WTC11 (cell line): ENCODE data around the gene STPG4.

Experiments used
- ETV6 ChIP-seq: sonication (generic); formaldehyde crosslinking; IDR thresholded peaks from 2 replicates; pipeline ENCODE4 v1.8.1; 2022; ENCODE audit warnings: mild to moderate bottlenecking, missing genetic modification reagents
- SMAD3 ChIP-seq: sonication (generic); formaldehyde crosslinking; IDR thresholded peaks from 2 replicates; pipeline ENCODE4 v1.8.0; 2022; ENCODE audit warnings: missing genetic modification reagents, mild to moderate bottlenecking, borderline replicate concordance
- ZNF671 ChIP-seq: fragments of 250-450 bp; sonication (Bioruptor Pico); IDR thresholded peaks from 2 replicates; pipeline ENCODE4 v1.8.0; 2021; ENCODE audit warnings: mild to moderate bottlenecking
- TF ChIP-seq, protein P1 (sequence below): fragments of 200-600 bp; IDR thresholded peaks from 2 replicates; pipeline ENCODE4 v1.8.0; 2022; ENCODE audit warnings: antibody characterized with exemption

DNA sequence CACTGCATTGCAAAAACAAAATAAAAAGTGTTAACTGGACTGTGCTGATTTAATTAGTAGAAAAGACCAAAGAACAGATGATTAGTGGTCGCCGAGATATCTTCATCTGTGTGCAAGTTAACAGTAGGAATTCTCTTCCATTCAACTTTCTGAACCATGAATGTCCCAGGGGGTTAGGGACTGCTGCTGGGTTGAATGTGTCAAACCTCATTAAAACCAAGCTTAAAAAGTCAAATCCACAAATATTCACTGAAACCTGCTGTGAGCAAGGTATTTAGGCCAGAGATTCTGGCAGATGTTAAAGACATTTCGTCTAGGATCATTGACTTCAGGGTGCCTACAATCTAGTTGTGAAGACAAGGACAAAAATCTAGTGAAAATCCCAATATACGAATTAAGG is 58.7 kb downstream of the STPG4 start:
- TF ChIP-seq ETV6 (CRISPR knock-in tag), result no peak
- TF ChIP-seq ZNF671 (CRISPR knock-in tag), result no peak
- TF ChIP-seq, protein P1, sequence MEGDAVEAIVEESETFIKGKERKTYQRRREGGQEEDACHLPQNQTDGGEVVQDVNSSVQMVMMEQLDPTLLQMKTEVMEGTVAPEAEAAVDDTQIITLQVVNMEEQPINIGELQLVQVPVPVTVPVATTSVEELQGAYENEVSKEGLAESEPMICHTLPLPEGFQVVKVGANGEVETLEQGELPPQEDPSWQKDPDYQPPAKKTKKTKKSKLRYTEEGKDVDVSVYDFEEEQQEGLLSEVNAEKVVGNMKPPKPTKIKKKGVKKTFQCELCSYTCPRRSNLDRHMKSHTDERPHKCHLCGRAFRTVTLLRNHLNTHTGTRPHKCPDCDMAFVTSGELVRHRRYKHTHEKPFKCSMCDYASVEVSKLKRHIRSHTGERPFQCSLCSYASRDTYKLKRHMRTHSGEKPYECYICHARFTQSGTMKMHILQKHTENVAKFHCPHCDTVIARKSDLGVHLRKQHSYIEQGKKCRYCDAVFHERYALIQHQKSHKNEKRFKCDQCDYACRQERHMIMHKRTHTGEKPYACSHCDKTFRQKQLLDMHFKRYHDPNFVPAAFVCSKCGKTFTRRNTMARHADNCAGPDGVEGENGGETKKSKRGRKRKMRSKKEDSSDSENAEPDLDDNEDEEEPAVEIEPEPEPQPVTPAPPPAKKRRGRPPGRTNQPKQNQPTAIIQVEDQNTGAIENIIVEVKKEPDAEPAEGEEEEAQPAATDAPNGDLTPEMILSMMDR, result no peak
- no peak for TF ChIP-seq SMAD3 (CRISPR knock-in tag)
